ENCODE results near the gene CACNA2D3.

DNA sequence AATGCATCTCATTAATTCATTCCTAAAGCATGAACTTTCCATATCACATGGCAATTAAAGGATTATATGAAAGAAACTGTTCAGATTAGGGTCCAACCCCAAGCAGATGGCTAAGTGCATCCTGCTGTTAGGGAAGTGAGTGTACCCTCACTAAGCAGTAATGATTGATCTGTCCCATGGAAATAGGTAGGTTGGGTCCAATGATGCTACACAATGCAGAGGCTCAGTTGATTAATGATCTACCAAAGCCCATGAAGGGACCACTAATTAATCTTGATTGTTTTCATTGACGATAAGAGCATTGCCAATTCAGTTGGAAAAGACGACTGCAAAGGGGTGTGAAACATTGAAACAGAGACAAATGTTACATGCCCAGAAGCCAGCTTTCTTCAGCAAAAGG lies 1000.0 kb downstream of the CACNA2D3 start:
- TF ChIP-seq, protein P1, sequence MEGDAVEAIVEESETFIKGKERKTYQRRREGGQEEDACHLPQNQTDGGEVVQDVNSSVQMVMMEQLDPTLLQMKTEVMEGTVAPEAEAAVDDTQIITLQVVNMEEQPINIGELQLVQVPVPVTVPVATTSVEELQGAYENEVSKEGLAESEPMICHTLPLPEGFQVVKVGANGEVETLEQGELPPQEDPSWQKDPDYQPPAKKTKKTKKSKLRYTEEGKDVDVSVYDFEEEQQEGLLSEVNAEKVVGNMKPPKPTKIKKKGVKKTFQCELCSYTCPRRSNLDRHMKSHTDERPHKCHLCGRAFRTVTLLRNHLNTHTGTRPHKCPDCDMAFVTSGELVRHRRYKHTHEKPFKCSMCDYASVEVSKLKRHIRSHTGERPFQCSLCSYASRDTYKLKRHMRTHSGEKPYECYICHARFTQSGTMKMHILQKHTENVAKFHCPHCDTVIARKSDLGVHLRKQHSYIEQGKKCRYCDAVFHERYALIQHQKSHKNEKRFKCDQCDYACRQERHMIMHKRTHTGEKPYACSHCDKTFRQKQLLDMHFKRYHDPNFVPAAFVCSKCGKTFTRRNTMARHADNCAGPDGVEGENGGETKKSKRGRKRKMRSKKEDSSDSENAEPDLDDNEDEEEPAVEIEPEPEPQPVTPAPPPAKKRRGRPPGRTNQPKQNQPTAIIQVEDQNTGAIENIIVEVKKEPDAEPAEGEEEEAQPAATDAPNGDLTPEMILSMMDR (optimal IDR thresholded peaks at IDR 0.05 in 1 of 3, IDR thresholded peaks at IDR 0.05 in 1 of 3, conservative IDR thresholded peaks at IDR 0.05 in 1 of 3; ENCODE audit: extremely low read depth in 1 of 3, insufficient read depth in 2 of 3, low read length in 3 of 3), result no peak
- TF ChIP-seq EZH2 (IDR thresholded peaks at IDR 0.05; ENCODE audit: low read length), result no peak
